Measurements from ENCODE around the gene CDH16. TPM values are rescaled to one million over a fixed set of nuclear protein-coding genes. Genes with fewer than 3 reads are reported as not detected.

The CDH16 gene
- total and polyA plus RNA-seq, 2 experiments from 2014 or later = not detected

GRCh38 chr16:66904428-66904845 lies 14.2 kb downstream of the CDH16 start (continued):
- TF ChIP-seq CREB1 (CRISPR knock-in tag; IDR thresholded peaks at IDR 0.05; ENCODE audit: low read depth) (no peak), ZNF114 (CRISPR knock-in tag; IDR thresholded peaks at IDR 0.05) (no peak), JUNB (IDR thresholded peaks at IDR 0.05; ENCODE audit: unreplicated experiment) (no peak), ETS1 (IDR thresholded peaks at IDR 0.05) (no peak), ZNF331 (CRISPR knock-in tag; IDR thresholded peaks at IDR 0.05; ENCODE audit: low read depth) (no peak), REST (IDR thresholded peaks at IDR 0.05; ENCODE audit: unreplicated experiment) (no peak)

GRCh38 chr16:66903544-66904427 lies 14.9 kb downstream of the CDH16 start:
- peaks cover 8% of the 10 kb centered on the region; the same call in 1 of the 2 replicates for H3K4me1 ChIP-seq (ENCODE audit: insufficient read depth)
- ATAC-seq = no peak
- no peak for DNase-seq (ENCODE audit: low spot score)
- H3K4me2 ChIP-seq = no peak overlapping the region
- H4K20me1 ChIP-seq (replicated peaks; ENCODE audit: insufficient read depth) = no peaks in the 10 kb centered on the region
- H3K27ac Mint-ChIP-seq = no peak overlapping the region
- no peak overlapping the region for H3K4me3 Mint-ChIP-seq
- H3K4me3 ChIP-seq = no peak overlapping the region
- H2AFZ ChIP-seq = no peak overlapping the region
- no peaks in the 10 kb centered on the region for H3K79me2 ChIP-seq (replicated peaks; ENCODE audit: insufficient read depth)
- H3K9me3 Mint-ChIP-seq = no peaks in the 10 kb centered on the region
- no peaks in the 10 kb centered on the region for H3F3A ChIP-seq (replicated peaks; ENCODE audit: low read depth)
- no peaks in the 10 kb centered on the region for H3K9me2 ChIP-seq (ENCODE audit: insufficient read depth)
- H3K4me1 Mint-ChIP-seq = peaks cover 12% of the 10 kb centered on the region
- H3K27me3 ChIP-seq (ENCODE audit: insufficient read depth) = no peaks in the 10 kb centered on the region
- H3K36me3 Mint-ChIP-seq (ENCODE audit: low read depth) = no peaks in the 10 kb centered on the region
- H3K27me3 Mint-ChIP-seq (ENCODE audit: insufficient read depth, low read depth, poor library complexity) = peaks cover 14% of the 10 kb centered on the region
- no peak overlapping the region for H3K27ac ChIP-seq (ENCODE audit: low read depth)
- no peaks in the 10 kb centered on the region for H3K36me3 ChIP-seq (ENCODE audit: insufficient read depth)
- TF ChIP-seq REST (IDR thresholded peaks at IDR 0.05; ENCODE audit: unreplicated experiment) (no peak), CREB1 (CRISPR knock-in tag; IDR thresholded peaks at IDR 0.05; ENCODE audit: low read depth) (no peak), EZH2phosphoT487 (IDR thresholded peaks at IDR 0.05; ENCODE audit: unreplicated experiment) (no peak), JUNB (IDR thresholded peaks at IDR 0.05; ENCODE audit: unreplicated experiment) (no peak), POLR2AphosphoS5 (IDR thresholded peaks at IDR 0.05; ENCODE audit: low read depth) (no peak), ZNF114 (CRISPR knock-in tag; IDR thresholded peaks at IDR 0.05) (no peak), NANOG (IDR thresholded peaks at IDR 0.05; ENCODE audit: borderline replicate concordance) (no peak)

All from GM23338 (cell line).